ENCODE measurements around the gene EMC6. TPM values are rescaled to one million over a fixed set of nuclear protein-coding genes. Genes with fewer than 3 reads are reported as not detected.

The EMC6 gene
- total RNA-seq, 1 experiment from 2014 or later = 47.9 TPM

- no peak for DNase-seq (ENCODE audit: low read depth)
Measured at GRCh38 chr17:3656353-3656752, 12.3 kb upstream of the EMC6 start.

- no peak for DNase-seq (ENCODE audit: low read depth)
Measured at GRCh38 chr17:3656755-3657587, 11.6 kb upstream of the EMC6 start.

DNA sequence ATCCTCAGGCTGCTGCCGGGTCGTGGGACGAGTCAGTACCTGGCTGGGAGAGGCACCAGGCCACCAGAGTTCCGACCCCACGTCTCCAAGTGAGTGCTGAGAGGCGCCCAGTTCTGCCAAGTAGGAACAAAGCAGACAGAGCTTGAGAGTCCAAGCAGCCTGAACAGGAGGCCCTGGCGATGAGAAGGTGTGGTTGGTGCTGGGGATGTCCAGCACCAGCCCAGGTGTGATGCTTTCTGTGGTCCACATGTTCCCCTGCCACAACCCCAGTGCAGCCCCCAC lies 11.1 kb upstream of the EMC6 start:
- DNase-seq (ENCODE audit: low read depth) = no peak

GRCh38 chr17:3657874-3658783 lies 10.5 kb upstream of the EMC6 start:
- DNase-seq (ENCODE audit: low read depth) = no peak

GRCh38 chr17:3658784-3659449 lies 9.7 kb upstream of the EMC6 start:
- DNase-seq (ENCODE audit: low read depth) = no peak

- peak; percentile 86 for DNase-seq (ENCODE audit: low read depth)
Measured at GRCh38 chr17:3659541-3660111, 9.0 kb upstream of the EMC6 start.

- DNase-seq (ENCODE audit: low read depth) = no peak
Measured at GRCh38 chr17:3660311-3660891, 8.2 kb upstream of the EMC6 start.

GRCh38 chr17:3663102-3664011 lies 5.3 kb upstream of the EMC6 start:
- DNase-seq (ENCODE audit: low read depth) = no peak

DNA sequence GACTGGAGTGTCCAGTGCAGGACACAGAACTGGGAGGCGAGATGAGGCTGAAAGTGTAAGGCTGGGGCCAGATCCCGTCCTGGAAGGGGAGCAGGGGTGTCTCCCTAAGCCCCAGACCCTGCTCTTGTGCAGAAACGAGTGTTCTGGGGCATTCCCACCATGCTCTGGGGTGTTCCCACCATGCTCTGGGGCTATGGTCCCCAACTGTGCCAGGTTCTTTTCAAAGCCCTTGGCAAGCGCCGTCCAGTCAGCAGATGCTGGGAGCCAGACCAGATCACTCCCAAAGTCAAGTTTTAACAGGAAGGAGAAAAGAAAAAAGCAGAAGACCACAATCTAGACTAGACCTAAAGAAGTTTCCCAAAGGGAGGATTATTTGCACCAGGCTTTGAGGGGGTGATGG lies 2.8 kb upstream of the EMC6 start:
- no peak for DNase-seq (ENCODE audit: low read depth)

- DNase-seq (ENCODE audit: low read depth) = no peak
Measured at GRCh38 chr17:3666516-3666915, 2.1 kb upstream of the EMC6 start.

DNA sequence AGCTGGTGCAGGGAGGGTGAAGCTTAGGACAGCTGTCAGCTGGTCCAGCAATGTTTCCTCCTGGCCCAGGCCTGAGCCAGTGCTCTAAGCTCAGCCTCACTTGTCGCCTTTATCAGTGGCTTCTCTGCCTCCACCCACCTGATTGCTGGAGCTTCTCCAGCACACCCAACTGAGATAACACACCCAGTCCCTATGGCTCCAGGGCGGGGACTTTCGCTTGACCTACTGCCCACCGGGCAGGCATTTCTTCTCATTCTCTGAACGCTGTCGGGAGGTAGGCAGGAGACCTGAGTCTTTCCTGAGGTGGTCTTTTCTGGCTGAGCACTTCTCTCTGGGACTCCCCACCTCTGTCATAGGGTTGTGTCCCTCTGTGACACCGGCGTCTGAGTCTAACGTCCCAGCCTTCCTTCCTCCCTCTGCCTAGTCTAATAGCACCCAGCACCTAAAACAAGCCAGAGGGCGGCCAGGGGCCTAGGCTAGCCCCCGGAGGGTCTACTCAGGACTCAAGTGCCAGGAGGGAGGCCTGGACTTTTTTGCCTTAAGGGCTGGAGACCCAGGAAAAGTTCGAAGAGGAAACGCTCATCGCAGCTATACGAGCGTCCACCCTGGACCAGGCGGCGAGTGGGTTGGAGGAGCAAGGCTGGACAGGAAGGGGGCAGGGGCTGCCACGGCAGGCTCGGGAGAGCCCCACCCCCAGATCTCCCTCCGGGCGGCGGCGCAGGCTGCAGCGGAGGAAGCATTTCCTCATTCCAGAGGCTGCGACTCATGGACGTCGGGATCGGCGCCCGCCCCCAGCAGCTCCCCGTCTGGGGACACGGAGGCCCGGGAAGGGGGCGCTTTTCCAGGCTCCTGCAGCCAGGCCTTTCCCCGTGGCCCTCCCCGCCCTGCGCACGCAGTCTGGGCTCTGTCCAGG lies 990 bp upstream of the EMC6 start:
- DNase-seq (ENCODE audit: low read depth) = peak; percentile 90

DNA sequence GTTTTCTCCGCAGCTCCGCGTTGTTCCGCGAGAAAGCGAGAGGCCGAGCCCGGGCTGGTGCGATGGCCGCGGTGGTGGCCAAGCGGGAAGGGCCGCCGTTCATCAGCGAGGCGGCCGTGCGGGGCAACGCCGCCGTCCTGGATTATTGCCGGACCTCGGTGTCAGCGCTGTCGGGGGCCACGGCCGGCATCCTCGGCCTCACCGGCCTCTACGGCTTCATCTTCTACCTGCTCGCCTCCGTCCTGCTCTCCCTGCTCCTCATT lies 404 bp downstream of the EMC6 start:
- no peak for DNase-seq (ENCODE audit: low read depth)

DNA sequence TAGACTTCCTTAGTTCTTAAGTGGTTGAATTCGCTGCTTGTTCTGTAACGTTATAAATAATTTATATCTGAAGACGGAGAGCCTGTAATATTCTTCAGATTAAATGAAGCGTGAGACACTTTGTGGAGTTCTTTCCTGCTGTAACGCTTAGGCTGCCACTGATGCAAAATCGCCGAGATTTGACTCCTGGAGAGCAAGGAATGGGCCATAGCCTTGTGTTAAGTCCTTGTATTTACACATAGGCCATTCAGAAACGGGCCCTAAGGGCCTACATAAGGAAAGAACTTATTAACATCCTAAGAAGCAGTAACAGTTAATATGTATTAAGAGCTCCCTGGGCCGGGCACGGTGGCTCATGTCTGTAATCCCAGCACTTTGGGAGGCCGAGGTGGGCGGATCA lies 936 bp downstream of the EMC6 start:
- DNase-seq (ENCODE audit: low read depth) = no peak

- DNase-seq (ENCODE audit: low read depth) = no peak
Measured at GRCh38 chr17:3672571-3672970, 4.0 kb downstream of the EMC6 start.

DNA sequence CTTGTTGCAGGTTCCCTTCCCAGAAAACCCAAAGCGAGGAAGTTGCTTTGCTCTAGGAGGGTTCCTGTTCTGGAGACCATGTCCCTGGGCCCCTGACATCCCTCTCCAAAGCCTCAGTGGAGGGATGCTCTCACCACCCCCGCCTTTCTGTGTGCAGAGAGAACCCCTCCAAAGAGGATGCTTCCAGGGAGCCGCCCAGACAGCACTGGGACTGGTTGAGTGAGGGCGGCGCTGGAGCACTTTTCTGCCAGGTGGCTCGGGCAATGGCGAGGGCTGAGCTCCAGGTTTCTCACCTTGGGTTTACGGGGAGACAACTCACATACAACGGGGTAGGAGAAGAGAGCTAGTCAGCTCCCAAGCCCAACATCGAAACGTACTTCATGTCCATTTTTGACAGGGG lies 7.3 kb downstream of the EMC6 start:
- DNase-seq (ENCODE audit: low read depth) = no peak

DNA sequence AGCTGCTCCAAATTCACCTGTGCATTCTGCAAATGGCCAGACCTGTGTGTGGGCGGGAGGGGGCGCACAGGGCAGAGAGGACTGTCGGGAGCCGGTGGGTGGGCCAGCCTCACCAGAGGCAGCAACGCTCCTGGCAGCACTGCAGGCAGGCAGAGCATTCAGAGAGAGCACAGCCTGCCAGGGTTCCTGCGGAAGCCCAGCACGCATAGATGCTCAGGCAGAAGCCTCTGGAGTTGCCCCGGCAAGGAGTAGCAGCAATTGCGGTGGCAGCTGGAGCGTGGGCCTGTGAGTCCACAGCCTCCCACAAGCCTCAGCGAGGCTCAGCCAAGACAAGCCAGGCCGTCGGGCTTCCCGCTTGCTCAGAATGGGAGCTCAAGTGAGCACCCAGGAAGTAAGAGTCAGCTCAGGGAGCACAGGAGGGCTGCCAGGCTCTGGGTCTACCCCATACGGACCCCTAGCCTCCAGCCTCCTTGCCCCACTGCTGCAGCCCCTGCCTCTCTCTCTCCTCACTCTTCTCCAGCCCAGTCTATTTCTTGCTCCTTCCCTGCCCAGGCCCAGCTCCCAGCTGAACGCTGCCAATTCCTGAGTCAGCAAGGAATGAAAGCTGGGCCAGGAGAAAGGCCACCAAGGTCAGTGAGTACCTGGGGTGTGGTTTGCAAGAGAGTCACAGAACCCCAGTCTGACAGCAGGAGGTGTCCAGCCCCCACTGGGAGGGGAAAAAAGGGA lies 9.6 kb downstream of the EMC6 start:
- DNase-seq (ENCODE audit: low read depth) = no peak

GRCh38 chr17:3678821-3679530 lies 10.4 kb downstream of the EMC6 start:
- DNase-seq (ENCODE audit: low read depth) = no peak

- no peak for DNase-seq (ENCODE audit: low read depth)
Measured at GRCh38 chr17:3679531-3680126, 11.0 kb downstream of the EMC6 start.
